ENCODE results near the gene SEMA5B. TPM values are rescaled to one million over a fixed set of nuclear protein-coding genes. Genes with fewer than 3 reads are reported as not detected.

SEMA5B gene
- total RNA-seq, 4 donors from 2014 or later: 0.16 to 1.2 (median 0.70) TPM

DNA sequence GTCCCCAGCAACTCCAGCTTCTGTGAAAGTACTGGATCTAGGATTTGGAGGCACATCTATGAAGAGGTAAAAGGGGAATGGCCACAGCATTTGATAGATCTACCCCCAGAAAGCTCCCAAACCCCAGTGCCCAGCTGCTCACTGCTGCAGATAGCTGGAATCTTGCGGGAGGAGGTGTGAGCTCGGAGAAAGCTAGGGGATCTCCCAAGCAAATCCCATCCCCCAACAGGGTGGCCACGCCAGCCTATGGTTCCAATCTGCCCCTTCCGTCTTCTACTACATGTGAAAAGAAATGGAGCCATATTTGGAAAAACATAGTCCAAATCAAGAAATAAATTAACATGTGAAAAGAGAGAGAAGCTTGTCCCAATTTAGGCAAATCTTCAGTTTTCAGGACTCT, 42.0 kb downstream of the SEMA5B start:
- ATAC-seq (ENCODE audit: low FRiP score) (no peak), DNase-seq (ENCODE audit: low spot score) (no peak)
- TF ChIP-seq, protein P1, sequence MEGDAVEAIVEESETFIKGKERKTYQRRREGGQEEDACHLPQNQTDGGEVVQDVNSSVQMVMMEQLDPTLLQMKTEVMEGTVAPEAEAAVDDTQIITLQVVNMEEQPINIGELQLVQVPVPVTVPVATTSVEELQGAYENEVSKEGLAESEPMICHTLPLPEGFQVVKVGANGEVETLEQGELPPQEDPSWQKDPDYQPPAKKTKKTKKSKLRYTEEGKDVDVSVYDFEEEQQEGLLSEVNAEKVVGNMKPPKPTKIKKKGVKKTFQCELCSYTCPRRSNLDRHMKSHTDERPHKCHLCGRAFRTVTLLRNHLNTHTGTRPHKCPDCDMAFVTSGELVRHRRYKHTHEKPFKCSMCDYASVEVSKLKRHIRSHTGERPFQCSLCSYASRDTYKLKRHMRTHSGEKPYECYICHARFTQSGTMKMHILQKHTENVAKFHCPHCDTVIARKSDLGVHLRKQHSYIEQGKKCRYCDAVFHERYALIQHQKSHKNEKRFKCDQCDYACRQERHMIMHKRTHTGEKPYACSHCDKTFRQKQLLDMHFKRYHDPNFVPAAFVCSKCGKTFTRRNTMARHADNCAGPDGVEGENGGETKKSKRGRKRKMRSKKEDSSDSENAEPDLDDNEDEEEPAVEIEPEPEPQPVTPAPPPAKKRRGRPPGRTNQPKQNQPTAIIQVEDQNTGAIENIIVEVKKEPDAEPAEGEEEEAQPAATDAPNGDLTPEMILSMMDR (IDR thresholded peaks at IDR 0.05): no peak

DNA sequence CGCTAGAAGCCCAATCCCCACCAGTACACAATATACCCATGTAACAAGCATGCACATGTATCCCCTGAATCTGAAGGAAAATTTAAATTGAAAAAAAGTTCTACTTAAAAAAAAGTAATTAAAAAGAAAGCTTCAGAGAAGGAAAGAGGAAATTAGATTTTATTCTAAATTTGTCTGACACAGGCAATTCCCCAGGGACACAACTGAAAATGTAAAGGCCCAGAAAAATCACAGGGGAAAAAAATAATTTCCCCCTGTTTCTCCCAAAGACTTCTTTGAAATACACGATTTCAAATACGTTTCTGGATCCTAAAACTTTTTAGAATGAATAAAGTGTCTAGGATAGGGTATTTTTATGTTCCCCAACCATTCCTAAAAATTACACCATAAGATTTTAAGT, 42.9 kb downstream of the SEMA5B start:
- DNase-seq (ENCODE audit: low spot score): no peak
- TF ChIP-seq, protein P1 (IDR thresholded peaks at IDR 0.05): no peak
- ATAC-seq (ENCODE audit: low FRiP score): no peak

DNA sequence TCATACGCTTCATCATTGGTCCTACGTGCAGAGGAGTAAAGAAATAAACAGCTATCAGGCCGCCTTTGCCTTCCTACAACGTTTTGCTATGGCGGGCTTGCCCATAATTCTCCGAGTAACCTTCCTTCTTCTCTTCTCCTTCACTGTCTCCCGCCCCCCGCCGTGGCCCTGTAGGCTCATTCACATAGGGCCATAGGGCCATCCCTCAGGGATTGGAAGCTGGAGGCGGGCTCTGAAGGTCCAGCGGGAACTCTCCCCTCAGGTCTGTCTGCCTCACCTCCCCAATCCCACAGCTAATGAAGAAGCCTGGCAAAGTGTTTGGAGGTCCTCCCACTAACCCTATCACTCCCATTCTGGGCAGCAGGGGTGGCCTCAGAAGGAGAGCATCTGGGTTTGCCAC, 43.6 kb downstream of the SEMA5B start:
- ATAC-seq (ENCODE audit: low FRiP score) (no peak), DNase-seq (ENCODE audit: low spot score) (no peak)
- TF ChIP-seq, protein P1 (IDR thresholded peaks at IDR 0.05): no peak

DNA sequence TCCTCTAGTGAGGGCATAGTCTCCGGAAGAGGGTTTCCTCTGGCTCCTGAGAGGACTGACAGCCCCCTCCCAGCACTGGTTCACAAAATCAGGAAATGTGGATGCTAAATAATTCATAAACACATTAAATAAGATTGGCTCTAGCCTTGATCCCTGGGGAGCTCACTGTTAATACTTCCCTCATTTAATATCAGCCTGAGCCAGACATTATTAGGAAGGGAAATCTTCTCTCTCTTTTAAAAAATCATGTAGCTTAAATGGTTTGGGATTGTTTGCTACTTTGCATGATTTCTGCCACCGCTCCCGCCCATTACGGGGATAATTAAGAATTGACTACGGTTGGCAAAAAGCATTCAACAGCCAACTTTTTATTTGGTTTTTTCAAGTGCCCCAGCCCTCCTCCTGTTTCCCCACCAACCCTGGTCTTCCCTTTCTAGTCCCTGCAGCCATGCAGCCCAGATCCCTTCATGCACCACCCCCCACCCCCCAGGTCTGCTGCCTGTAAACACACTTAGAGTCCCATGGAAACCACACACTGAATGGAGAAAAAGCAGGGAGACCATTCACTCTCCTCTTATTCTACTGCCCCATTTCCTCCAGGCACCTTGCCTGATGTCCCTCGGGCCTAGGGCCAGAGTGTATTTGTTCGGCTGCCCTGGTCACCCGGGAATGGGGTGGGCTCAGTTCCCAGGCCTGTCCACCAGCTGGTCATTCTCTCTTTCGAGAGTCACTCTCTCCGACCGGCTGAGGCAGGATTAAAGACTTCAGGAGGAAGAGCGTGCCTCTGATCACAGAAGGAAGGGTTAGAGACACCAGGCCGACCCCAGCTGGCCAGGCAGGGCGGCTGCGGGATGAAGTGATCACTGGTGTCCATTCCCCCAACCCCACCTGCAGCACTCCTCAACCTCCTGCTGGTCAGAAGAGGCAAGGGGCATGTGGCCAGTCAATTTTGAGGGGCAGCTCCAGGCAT, 45.1 kb downstream of the SEMA5B start:
- no peak for DNase-seq (ENCODE audit: low spot score)
- no peak for ATAC-seq (ENCODE audit: low FRiP score)
- TF ChIP-seq, protein P1 (IDR thresholded peaks at IDR 0.05): no peak

DNA sequence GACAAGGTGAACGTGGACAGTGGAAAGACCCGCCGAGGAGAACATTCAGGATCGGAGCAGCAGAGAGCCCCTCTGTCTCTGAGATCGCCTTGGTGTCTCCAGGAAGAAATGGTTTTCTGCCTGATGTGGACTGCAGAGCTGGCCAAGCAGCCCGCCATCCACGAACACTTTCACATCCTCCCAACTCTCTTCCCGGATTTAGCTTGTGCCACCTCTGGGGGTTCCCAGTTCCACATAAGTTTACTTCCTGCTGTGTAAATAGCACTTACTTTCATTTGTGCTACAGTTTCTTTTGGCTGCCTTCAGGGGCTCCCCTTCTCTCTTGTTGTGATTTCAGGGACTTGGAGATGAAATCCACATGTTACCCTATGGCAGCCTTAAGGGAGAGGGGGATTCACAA, 48.4 kb downstream of the SEMA5B start:
- no peak for ATAC-seq (ENCODE audit: low FRiP score)
- TF ChIP-seq, protein P1 (IDR thresholded peaks at IDR 0.05): no peak
- DNase-seq (ENCODE audit: low spot score): no peak

DNA sequence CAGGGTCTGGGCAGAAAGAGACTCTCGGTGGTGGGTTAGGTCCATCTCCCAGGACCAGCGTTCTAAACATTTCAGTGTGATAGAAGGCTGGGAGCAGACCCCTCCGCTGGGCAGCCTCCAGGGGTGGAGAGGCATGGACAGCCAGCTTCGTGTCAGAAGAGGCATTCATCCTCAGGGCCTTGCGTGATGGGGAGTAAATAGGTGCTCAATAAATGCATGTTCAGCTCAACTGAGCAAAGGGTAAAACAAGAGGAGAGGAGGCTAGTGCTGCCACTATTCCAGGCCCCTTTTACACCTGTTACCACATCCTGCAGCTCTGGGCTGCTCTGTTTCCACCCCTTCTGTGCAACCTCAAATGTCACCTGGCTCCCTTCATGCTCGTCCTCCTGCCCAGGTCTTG, 49.0 kb downstream of the SEMA5B start:
- TF ChIP-seq, protein P1 (IDR thresholded peaks at IDR 0.05): no peak
- no peak for DNase-seq (ENCODE audit: low spot score)
- no peak for ATAC-seq (ENCODE audit: low FRiP score)

Measured in omental fat pad (tissue), 4 donors.